H9 (cell line): ENCODE measurements around the gene HMOX1. TPM values are rescaled to one million over a fixed set of nuclear protein-coding genes. Genes with fewer than 3 reads are reported as not detected.

Source experiments
- DNase-seq: peaks from one replicate; pipeline ENCODE4 v3.0.0-alpha.2; 2017
- H2AFZ ChIP-seq: one replicate; pipeline ENCODE4 v1.6.1; 2013; ENCODE audit warnings: mild to moderate bottlenecking, low read length, control low read depth, moderate library complexity
- H2AK5ac ChIP-seq: 2 replicates; pipeline ENCODE4 v1.6.1; 2013; ENCODE audit warnings: low read length, control low read depth, mixed read lengths; ENCODE audit not compliant: insufficient read length
- H2BK120ac ChIP-seq: one replicate; pipeline ENCODE4 v1.6.1; 2013; ENCODE audit warnings: low read depth, mild to moderate bottlenecking, low read length, control low read depth, inconsistent platforms; ENCODE audit not compliant: poor library complexity, severe bottlenecking
- H2BK12ac ChIP-seq: 2 replicates; pipeline ENCODE4 v1.6.1; 2013; ENCODE audit warnings: low read length, control low read depth, mixed read lengths, low read depth; ENCODE audit not compliant: insufficient read length
- H2BK15ac ChIP-seq: 2 replicates; pipeline ENCODE4 v1.6.1; 2013; ENCODE audit warnings: low read depth, low read length, control low read depth
- H2BK20ac ChIP-seq: one replicate; pipeline ENCODE4 v1.6.1; 2013; ENCODE audit warnings: low read depth, mild to moderate bottlenecking, low read length, control low read depth, inconsistent platforms; ENCODE audit not compliant: poor library complexity, severe bottlenecking
- H2BK5ac ChIP-seq: 2 replicates; pipeline ENCODE4 v1.6.1; 2013; ENCODE audit warnings: low read length, control low read depth, mixed read lengths; ENCODE audit not compliant: insufficient read length
- H3K14ac ChIP-seq: 2 replicates; pipeline ENCODE4 v1.6.1; 2013; ENCODE audit warnings: low read length, control low read depth; ENCODE audit not compliant: insufficient read depth
- H3K18ac ChIP-seq: 2 replicates; pipeline ENCODE4 v1.6.1; 2013; ENCODE audit warnings: low read depth, mild to moderate bottlenecking, mixed read lengths, low read length, control low read depth; ENCODE audit not compliant: insufficient read length
- H3K23ac ChIP-seq: 2 replicates; pipeline ENCODE4 v1.6.1; 2013; ENCODE audit warnings: low read length, control low read depth, mixed read lengths, low read depth; ENCODE audit not compliant: insufficient read length
- H3K23me2 ChIP-seq: 2 replicates; pipeline ENCODE4 v1.6.1; 2013; ENCODE audit warnings: low read depth, mild to moderate bottlenecking, mixed read lengths, low read length, control low read depth; ENCODE audit not compliant: insufficient read length, poor library complexity, severe bottlenecking
- H3K27ac ChIP-seq: 2 replicates; pipeline ENCODE4 v1.5.1; 2013; ENCODE audit warnings: low read length, control low read depth, mixed read lengths, low read depth; ENCODE audit not compliant: insufficient read length
- H3K27me3 ChIP-seq: 2 replicates; pipeline ENCODE4 v1.6.1; 2013; ENCODE audit warnings: low read length, control low read depth, inconsistent platforms; ENCODE audit not compliant: insufficient read depth
- H3K4ac ChIP-seq: 2 replicates; pipeline ENCODE4 v1.6.1; 2013; ENCODE audit warnings: low read depth, mild to moderate bottlenecking, control low read depth, inconsistent platforms, low read length, moderate library complexity
- H3K4me1 ChIP-seq: 2 replicates; pipeline ENCODE4 v1.6.1; 2013; ENCODE audit warnings: low read length, control low read depth, inconsistent platforms; ENCODE audit not compliant: insufficient read depth
- H3K4me2 ChIP-seq: 2 replicates; pipeline ENCODE4 v1.6.1; 2013; ENCODE audit warnings: low read length, control low read depth, mixed read lengths; ENCODE audit not compliant: insufficient read length, insufficient read depth
- H3K56ac ChIP-seq: 2 replicates; pipeline ENCODE4 v1.6.1; 2013; ENCODE audit warnings: low read depth, mild to moderate bottlenecking, mixed read lengths, low read length, control low read depth; ENCODE audit not compliant: insufficient read length
- H3K79me1 ChIP-seq: 2 replicates; pipeline ENCODE4 v1.6.1; 2013; ENCODE audit warnings: low read depth, mild to moderate bottlenecking, moderate library complexity, low read length, control low read depth, inconsistent platforms; ENCODE audit not compliant: insufficient read depth, poor library complexity, severe bottlenecking
- H3K79me2 ChIP-seq: 2 replicates; pipeline ENCODE4 v1.6.1; 2013; ENCODE audit warnings: low read length, control low read depth, inconsistent platforms; ENCODE audit not compliant: insufficient read depth
- H3K9ac ChIP-seq: 2 replicates; pipeline ENCODE4 v1.6.1; 2013; ENCODE audit warnings: low read length, control low read depth, mixed read lengths; ENCODE audit not compliant: insufficient read length; ENCODE audit errors: extremely low read depth
- H3K9me3 ChIP-seq: one replicate; pipeline ENCODE4 v1.6.1; 2013; ENCODE audit warnings: low read depth, low read length, inconsistent platforms; ENCODE audit not compliant: control insufficient read depth
- H3T11ph ChIP-seq: one replicate; pipeline ENCODE4 v1.6.1; 2013; ENCODE audit warnings: mild to moderate bottlenecking, low read length, control low read depth, inconsistent platforms
- H4K20me1 ChIP-seq: one replicate; pipeline ENCODE4 v1.6.1; 2013; ENCODE audit not compliant: control insufficient read depth, insufficient read length, insufficient read depth
- H4K5ac ChIP-seq: 2 replicates; pipeline ENCODE4 v1.6.1; 2013; ENCODE audit warnings: low read depth, mild to moderate bottlenecking, mixed read lengths, low read length, control low read depth; ENCODE audit not compliant: insufficient read length
- H4K8ac ChIP-seq: replicated peaks from 2 replicates; pipeline ENCODE4 v1.6.1; 2013; ENCODE audit warnings: low read length, control low read depth, mixed read lengths, low read depth; ENCODE audit not compliant: insufficient read length
- H4K91ac ChIP-seq: 2 replicates; pipeline ENCODE4 v1.6.1; 2013; ENCODE audit warnings: low read depth, mild to moderate bottlenecking, moderate library complexity, mixed read lengths, low read length, control low read depth; ENCODE audit not compliant: insufficient read length
- H3K27ac Mint-ChIP-seq, 3 experiments: 2 replicates in 2 of 3; 3 replicates in 1 of 3; pipeline ENCODE4 v1.8.0; 2020 to 2021; ENCODE audit warnings: mixed read lengths in 3 of 3, mild to moderate bottlenecking in 1 of 3, moderate library complexity in 1 of 3
- H3K27me3 Mint-ChIP-seq: 2 replicates; pipeline ENCODE4 v1.8.0; 2021; ENCODE audit warnings: low read depth, mild to moderate bottlenecking, moderate library complexity, mixed read lengths
- H3K36me3 Mint-ChIP-seq, 3 experiments: 2 replicates in 2 of 3; 3 replicates in 1 of 3; pipeline ENCODE4 v1.8.0; 2020 to 2021; ENCODE audit warnings: low read depth in 3 of 3, mixed read lengths in 3 of 3; ENCODE audit not compliant: insufficient read depth in 1 of 3
- H3K4me1 Mint-ChIP-seq, 2 experiments: 2 replicates each; pipeline ENCODE4 v1.8.0; 2020; ENCODE audit warnings: mixed read lengths in 2 of 2
- H3K4me3 Mint-ChIP-seq, 2 experiments: 2 replicates in 1 of 2; 3 replicates in 1 of 2; pipeline ENCODE4 v1.8.0; 2020 to 2021; ENCODE audit warnings: mild to moderate bottlenecking in 2 of 2, mixed read lengths in 2 of 2, moderate library complexity in 1 of 2
- H3K9me3 Mint-ChIP-seq, 2 experiments: 2 replicates in 1 of 2; 3 replicates in 1 of 2; pipeline ENCODE4 v1.8.0; 2020; ENCODE audit warnings: mild to moderate bottlenecking in 2 of 2, mixed read lengths in 2 of 2, moderate library complexity in 1 of 2
- WGBS: extraction: QIAGEN DNeasy Blood & Tissue Kit; methylation state at CpG from one replicate; pipeline ENCODE4 v1.1.7; 2013; ENCODE audit warnings: missing lambda C conversion rate, low lambda C conversion rate, mixed read lengths; ENCODE audit not compliant: insufficient read length; ENCODE audit errors: extremely low coverage; 5-methylcytosine and 5-hydroxymethylcytosine counted together
- total RNA-seq: library from RNA; stranded (reverse); gene quantifications from 2 replicates; pipeline ENCODE4 v1.2.1, GENCODE V29; 2021
- TF ChIP-seq, protein P1 (sequence below): fragments of 200-600 bp; sonication (generic); conservative IDR thresholded peaks from 3 replicates; pipeline ENCODE4 v1.8.0; 2021; ENCODE audit warnings: antibody characterized with exemption, mild to moderate bottlenecking

The HMOX1 gene
- total RNA-seq, 1 experiment from 2014 or later = 22.7 TPM

DNA sequence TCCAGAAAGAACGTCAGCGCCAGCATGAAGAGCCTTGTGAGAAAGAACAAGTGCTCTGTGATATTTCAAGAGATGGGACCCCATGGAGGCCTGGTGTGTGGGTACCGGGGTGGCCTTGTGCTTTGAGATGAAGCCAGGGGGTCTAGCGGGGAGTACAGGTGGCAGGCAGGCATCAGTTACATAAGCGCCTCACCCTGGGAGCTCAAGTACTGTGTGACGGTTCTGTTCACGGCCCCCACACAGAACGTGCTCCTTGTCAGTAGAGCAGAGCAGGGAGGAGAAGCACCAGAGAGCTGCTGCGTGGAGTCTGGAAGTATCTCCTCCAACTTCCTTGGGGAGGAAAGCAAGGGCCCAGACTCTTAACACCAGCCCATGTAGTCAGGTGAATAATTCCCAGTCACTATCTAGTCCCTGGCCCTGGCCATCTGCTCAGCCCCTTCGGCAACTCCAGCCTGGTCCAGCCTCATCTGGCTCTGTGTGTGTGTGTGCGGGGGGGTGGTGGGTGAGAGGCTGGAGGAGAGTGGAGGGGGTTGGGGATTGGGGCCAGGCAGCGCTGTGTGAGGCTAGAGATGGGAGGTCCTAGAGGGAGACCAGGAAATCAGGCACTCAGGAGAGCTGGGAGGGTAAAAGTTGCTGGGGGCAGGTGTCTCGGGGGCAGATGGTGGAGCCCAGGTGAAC lies 51.5 kb downstream of the HMOX1 start:
- no peak overlapping the region for H3K27ac Mint-ChIP-seq
- Histone ChIP-seq H3K9me3 (peaks cover 8% of the 10 kb centered on the region), H3K4ac (no peak overlapping the region), H3K27ac (no peak overlapping the region), H2BK5ac (no peak overlapping the region), H3K79me1 (no peaks in the 10 kb centered on the region), H2BK120ac (no peak overlapping the region), H3K56ac (no peak overlapping the region), H3T11ph (no peak overlapping the region), H3K79me2 (no peaks in the 10 kb centered on the region), H3K18ac (no peak overlapping the region), H2AFZ (no peak overlapping the region), H4K5ac (no peak overlapping the region), H3K4me2 (no peak overlapping the region), H3K9ac (no peak overlapping the region), H4K91ac (no peak overlapping the region), H3K23ac (no peak overlapping the region), H4K8ac (no peak overlapping the region), H3K23me2 (no peaks in the 10 kb centered on the region), H3K4me1 (no peaks in the 10 kb centered on the region), H3K14ac (no peak overlapping the region), H2BK20ac (no peak overlapping the region), H2AK5ac (no peak overlapping the region), H4K20me1 (no peaks in the 10 kb centered on the region), H3K27me3 (no peaks in the 10 kb centered on the region), H2BK12ac (no peak overlapping the region), H2BK15ac (no peak overlapping the region)
- no peaks in the 10 kb centered on the region for H3K27me3 Mint-ChIP-seq
- H3K4me3 Mint-ChIP-seq = no peak overlapping the region
- TF ChIP-seq, protein P1, sequence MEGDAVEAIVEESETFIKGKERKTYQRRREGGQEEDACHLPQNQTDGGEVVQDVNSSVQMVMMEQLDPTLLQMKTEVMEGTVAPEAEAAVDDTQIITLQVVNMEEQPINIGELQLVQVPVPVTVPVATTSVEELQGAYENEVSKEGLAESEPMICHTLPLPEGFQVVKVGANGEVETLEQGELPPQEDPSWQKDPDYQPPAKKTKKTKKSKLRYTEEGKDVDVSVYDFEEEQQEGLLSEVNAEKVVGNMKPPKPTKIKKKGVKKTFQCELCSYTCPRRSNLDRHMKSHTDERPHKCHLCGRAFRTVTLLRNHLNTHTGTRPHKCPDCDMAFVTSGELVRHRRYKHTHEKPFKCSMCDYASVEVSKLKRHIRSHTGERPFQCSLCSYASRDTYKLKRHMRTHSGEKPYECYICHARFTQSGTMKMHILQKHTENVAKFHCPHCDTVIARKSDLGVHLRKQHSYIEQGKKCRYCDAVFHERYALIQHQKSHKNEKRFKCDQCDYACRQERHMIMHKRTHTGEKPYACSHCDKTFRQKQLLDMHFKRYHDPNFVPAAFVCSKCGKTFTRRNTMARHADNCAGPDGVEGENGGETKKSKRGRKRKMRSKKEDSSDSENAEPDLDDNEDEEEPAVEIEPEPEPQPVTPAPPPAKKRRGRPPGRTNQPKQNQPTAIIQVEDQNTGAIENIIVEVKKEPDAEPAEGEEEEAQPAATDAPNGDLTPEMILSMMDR = no peak
- DNase-seq = no peak
- WGBS = no CpG with 5 or more reads among the region's 13 CpGs
- peaks cover 3 to 15% of the 10 kb centered on the region in 2 experiments; a peak in 4 of 5 replicates for H3K9me3 Mint-ChIP-seq
- H3K36me3 Mint-ChIP-seq = peaks cover 42 to 71% (median 49%) of the 10 kb centered on the region in 3 experiments
- peaks cover 0 to 2% of the 10 kb centered on the region in 2 experiments; a peak in 1 of 4 replicates for H3K4me1 Mint-ChIP-seq
